AG04449 (cell line): ENCODE measurements around the gene PRICKLE2.

Experiments used
- CTCF ChIA-PET: fragments of 350-600 bp; formaldehyde crosslinking; extraction: SDS; loops from one replicate; lab custom pipeline; 2021; ENCODE audit warnings: antibody characterized with exemption; lab: Yijun Ruan, JAX
- POLR2A ChIA-PET: fragments of 400-600, 350-600 bp; formaldehyde crosslinking; extraction: SDS; loops from one replicate; lab custom pipeline; 2020; ENCODE audit warnings: antibody characterized with exemption, inconsistent platforms; lab: Yijun Ruan, JAX
- DNase-seq: peaks from one replicate; pipeline ENCODE4 v3.0.0-alpha.2; 2010; ENCODE audit warnings: low read depth, low spot score
- H3K4me3 ChIP-seq: 2 replicates; pipeline ENCODE4 v1.5.1; 2011; ENCODE audit warnings: low read depth, mild to moderate bottlenecking, control low read depth, low read length
- CTCF ChIP-seq: IDR thresholded peaks from one replicate; pipeline ENCODE4 v1.5.1; 2011; ENCODE audit warnings: mild to moderate bottlenecking, moderate library complexity, low read length, control low read depth, inconsistent platforms; ENCODE audit not compliant: insufficient read depth; ENCODE audit errors: missing control alignments

PRICKLE2 gene

GRCh38 chr3:64265646-64266045, 40.4 kb upstream of the PRICKLE2 start:
- ChIA-PET CTCF (interaction anchor here (0.9 to 4.2 kb wide), 7 partner anchors 11 to 242 kb away, joined by 3 to 22 read pairs (median 4); partner anchors contain the start of gene PSMD6), POLR2A (interaction anchor here (1.0 to 1.7 kb wide), 8 partner anchors 11 to 133 kb away, joined by 3 to 5 read pairs (median 4); no protein-coding TSS in a partner anchor)
- DNase-seq: no peak
- no peak for TF ChIP-seq CTCF
- H3K4me3 ChIP-seq: peak overlapping the region; percentile 53

GRCh38 chr3:64264501-64265109, 39.3 kb upstream of the PRICKLE2 start:
- DNase-seq: no peak
- POLR2A ChIA-PET: interaction anchor here (0.7 to 1.5 kb wide), 2 partner anchors 24 to 57 kb away, joined by 3 to 4 read pairs; no protein-coding TSS in a partner anchor
- no peak overlapping the region; the same call in 1 of the 2 replicates for H3K4me3 ChIP-seq
- CTCF ChIA-PET: interaction anchor here (0.7 to 4.2 kb wide), 7 partner anchors 12 to 241 kb away, joined by 3 to 22 read pairs (median 4); partner anchors contain the start of gene PSMD6
- TF ChIP-seq CTCF: no peak

GRCh38 chr3:64262574-64263114, 37.4 kb upstream of the PRICKLE2 start:
- TF ChIP-seq CTCF: no peak
- ChIA-PET POLR2A (no interaction called here), CTCF (interaction anchor here (0.7 to 1.9 kb wide), 3 partner anchors 42 to 232 kb away, joined by 3 to 4 read pairs (median 4); no protein-coding TSS in a partner anchor)
- H3K4me3 ChIP-seq: no peak overlapping the region
- DNase-seq: no peak

- no peak for TF ChIP-seq CTCF
- CTCF ChIA-PET: interaction anchor here (1.0 to 1.2 kb wide), 4 partner anchors 9 to 145 kb away, joined by 3 to 4 read pairs (median 4); no protein-coding TSS in a partner anchor
- no peak overlapping the region for H3K4me3 ChIP-seq
- no peak for DNase-seq
- POLR2A ChIA-PET: no interaction called here
These were observed 35.2 kb upstream of the PRICKLE2 start for GRCh38 chr3:64260431-64260830.

- no peak overlapping the region for H3K4me3 ChIP-seq
- CTCF ChIA-PET: interaction anchor here (1.1 to 1.4 kb wide), 4 partner anchors 8 to 146 kb away, joined by 3 to 4 read pairs (median 4); no protein-coding TSS in a partner anchor
- no peak for TF ChIP-seq CTCF
- POLR2A ChIA-PET: interaction anchor here (0.6 kb wide), 1 partner anchor 81 kb away, joined by 3 read pairs; no protein-coding TSS in a partner anchor
- DNase-seq: no peak
These were observed 34.4 kb upstream of the PRICKLE2 start for GRCh38 chr3:64259636-64260035.
